HL-60 (cell line): ENCODE measurements around the gene TMPRSS6.

Experiments used
- DNase-seq, 2 experiments: peaks; one replicate each; pipeline ENCODE4 v3.0.0-alpha.2; 2010 to 2020; ENCODE audit warnings: low read depth in 1 of 2, low spot score in 1 of 2
- H3K27ac ChIP-seq: fragments of 250-450 bp; sonication (Bioruptor Pico); replicated peaks from 2 replicates; pipeline ENCODE4 v1.5.1; 2020; ENCODE audit warnings: mild to moderate bottlenecking, moderate library complexity
- H3K27me3 ChIP-seq: fragments of 250-450 bp; sonication (Bioruptor Pico); 2 replicates; pipeline ENCODE4 v1.5.1; 2021; ENCODE audit warnings: mild to moderate bottlenecking, moderate library complexity; ENCODE audit not compliant: insufficient read depth, poor library complexity, severe bottlenecking
- H3K4me3 ChIP-seq: replicated peaks from 2 replicates; pipeline ENCODE4 v1.5.1; 2011; ENCODE audit warnings: mild to moderate bottlenecking, control low read depth, low read length; ENCODE audit not compliant: insufficient read depth
- GABPA ChIP-seq: IDR thresholded peaks from 2 replicates; pipeline ENCODE4 v1.6.1; 2012; ENCODE audit warnings: low read depth
- POLR2AphosphoS5 ChIP-seq: IDR thresholded peaks from 2 replicates; pipeline ENCODE4 v1.6.1; 2012; ENCODE audit warnings: low read depth
- SPI1 ChIP-seq: IDR thresholded peaks from 2 replicates; pipeline ENCODE4 v1.6.1; 2012; ENCODE audit warnings: low read depth, mild to moderate bottlenecking, borderline replicate concordance
- TF ChIP-seq, protein P1 (sequence below): IDR thresholded peaks from 2 replicates; pipeline ENCODE4 v1.6.1; 2012; ENCODE audit warnings: low read depth; ENCODE audit not compliant: insufficient replicate concordance
- TF ChIP-seq, protein P2 (sequence below): IDR thresholded peaks from one replicate; pipeline ENCODE4 v1.5.1; 2011; ENCODE audit warnings: low read length, control low read depth, inconsistent platforms; ENCODE audit not compliant: insufficient read depth

Gene TMPRSS6

DNA sequence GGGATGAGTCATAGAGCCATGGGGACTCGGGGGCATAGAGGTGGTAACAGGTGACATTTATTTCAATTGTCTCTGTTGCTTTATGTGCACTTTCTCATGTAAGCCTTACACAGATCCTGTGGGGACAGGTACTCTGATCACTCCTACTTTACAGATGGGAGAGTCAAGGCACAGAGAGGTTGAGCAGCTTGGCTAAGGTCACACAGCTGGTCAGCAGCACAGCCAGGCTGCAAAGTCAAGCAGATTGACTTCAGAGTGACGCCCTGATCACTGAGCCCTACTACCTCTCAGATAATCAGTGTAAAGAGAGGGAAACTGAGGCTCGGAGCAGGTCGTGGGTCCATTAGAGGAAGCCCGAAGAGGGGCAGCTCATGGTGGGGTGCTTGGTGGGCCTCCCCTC is 3.5 kb downstream of the TMPRSS6 start:
- no peak for TF ChIP-seq POLR2AphosphoS5
- TF ChIP-seq, protein P1, sequence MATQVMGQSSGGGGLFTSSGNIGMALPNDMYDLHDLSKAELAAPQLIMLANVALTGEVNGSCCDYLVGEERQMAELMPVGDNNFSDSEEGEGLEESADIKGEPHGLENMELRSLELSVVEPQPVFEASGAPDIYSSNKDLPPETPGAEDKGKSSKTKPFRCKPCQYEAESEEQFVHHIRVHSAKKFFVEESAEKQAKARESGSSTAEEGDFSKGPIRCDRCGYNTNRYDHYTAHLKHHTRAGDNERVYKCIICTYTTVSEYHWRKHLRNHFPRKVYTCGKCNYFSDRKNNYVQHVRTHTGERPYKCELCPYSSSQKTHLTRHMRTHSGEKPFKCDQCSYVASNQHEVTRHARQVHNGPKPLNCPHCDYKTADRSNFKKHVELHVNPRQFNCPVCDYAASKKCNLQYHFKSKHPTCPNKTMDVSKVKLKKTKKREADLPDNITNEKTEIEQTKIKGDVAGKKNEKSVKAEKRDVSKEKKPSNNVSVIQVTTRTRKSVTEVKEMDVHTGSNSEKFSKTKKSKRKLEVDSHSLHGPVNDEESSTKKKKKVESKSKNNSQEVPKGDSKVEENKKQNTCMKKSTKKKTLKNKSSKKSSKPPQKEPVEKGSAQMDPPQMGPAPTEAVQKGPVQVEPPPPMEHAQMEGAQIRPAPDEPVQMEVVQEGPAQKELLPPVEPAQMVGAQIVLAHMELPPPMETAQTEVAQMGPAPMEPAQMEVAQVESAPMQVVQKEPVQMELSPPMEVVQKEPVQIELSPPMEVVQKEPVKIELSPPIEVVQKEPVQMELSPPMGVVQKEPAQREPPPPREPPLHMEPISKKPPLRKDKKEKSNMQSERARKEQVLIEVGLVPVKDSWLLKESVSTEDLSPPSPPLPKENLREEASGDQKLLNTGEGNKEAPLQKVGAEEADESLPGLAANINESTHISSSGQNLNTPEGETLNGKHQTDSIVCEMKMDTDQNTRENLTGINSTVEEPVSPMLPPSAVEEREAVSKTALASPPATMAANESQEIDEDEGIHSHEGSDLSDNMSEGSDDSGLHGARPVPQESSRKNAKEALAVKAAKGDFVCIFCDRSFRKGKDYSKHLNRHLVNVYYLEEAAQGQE, result no peak
- TF ChIP-seq, protein P2, sequence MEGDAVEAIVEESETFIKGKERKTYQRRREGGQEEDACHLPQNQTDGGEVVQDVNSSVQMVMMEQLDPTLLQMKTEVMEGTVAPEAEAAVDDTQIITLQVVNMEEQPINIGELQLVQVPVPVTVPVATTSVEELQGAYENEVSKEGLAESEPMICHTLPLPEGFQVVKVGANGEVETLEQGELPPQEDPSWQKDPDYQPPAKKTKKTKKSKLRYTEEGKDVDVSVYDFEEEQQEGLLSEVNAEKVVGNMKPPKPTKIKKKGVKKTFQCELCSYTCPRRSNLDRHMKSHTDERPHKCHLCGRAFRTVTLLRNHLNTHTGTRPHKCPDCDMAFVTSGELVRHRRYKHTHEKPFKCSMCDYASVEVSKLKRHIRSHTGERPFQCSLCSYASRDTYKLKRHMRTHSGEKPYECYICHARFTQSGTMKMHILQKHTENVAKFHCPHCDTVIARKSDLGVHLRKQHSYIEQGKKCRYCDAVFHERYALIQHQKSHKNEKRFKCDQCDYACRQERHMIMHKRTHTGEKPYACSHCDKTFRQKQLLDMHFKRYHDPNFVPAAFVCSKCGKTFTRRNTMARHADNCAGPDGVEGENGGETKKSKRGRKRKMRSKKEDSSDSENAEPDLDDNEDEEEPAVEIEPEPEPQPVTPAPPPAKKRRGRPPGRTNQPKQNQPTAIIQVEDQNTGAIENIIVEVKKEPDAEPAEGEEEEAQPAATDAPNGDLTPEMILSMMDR, result no peak
- TF ChIP-seq SPI1, result no peak
- TF ChIP-seq GABPA, result no peak
- Histone ChIP-seq H3K4me3 (no peak overlapping the region), H3K27me3 (peaks cover 14% of the 10 kb centered on the region), H3K27ac (no peak overlapping the region)
- no peak for DNase-seq

DNA sequence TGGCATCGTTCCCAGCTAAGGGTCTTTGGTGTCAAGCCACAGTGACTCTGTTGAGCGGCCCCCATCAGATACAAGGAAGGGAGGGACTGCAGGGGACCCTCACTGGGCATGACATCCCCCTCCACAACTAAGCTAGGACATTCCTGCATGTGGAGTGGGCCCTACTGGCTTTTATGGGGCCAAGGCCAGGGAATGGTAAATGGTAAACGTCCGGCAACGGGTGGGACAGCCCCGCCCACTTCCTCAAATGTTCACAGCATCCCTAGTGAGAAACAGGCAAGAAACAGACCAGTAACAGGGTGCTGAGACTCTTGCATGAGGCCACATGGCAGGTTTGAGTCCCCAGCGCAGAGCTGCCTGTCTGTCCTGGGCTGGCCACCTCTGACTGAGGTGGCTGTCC is 4.4 kb downstream of the TMPRSS6 start:
- TF ChIP-seq, protein P1, result no peak
- no peak for TF ChIP-seq POLR2AphosphoS5
- no peak for TF ChIP-seq GABPA
- TF ChIP-seq, protein P2, result no peak
- TF ChIP-seq SPI1, result peak; percentile 64; the same call in 1 of the 2 replicates
- DNase-seq, result peak in 1 of 2 experiments; percentile 16

DNA sequence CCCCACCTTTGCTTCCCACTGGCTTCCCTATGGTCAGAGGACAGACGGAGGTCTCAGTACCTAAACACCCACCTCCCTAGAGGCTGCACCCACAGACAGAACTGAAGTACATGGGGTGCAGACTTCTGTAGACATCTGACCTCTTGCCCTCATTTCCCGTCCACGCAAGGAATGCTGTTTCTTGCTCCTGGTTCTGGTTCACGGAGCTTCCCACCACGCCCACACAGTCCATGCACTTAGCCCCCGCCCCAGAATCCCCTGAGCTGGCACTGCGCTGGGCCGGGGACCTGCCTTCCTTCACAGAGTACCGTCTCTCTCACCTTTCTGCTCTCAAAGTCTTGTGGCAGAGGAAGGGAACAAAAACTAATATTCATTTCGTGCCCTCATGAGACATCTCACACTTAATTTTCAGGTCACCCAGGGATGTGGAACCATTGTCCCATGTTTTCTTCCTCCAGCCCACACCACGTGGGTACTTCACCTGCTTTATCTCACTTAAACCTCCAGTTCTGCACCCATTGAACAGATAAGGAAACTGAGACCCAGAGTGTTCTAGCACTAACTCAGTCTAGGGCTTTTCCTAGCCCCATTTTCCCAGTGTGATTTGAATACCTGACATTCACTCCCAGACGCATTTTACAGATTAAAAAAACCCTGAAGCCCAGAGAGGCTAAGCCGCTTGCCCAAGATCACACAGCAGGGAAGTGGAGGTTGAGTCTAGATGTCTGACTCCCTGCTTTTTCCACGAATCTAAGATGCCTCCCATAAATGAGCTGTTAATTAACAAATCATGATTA is 5.7 kb downstream of the TMPRSS6 start:
- TF ChIP-seq, protein P1, result no peak
- TF ChIP-seq GABPA, result no peak
- no peak for TF ChIP-seq POLR2AphosphoS5
- no peak for TF ChIP-seq SPI1
- TF ChIP-seq, protein P2, result no peak
- Histone ChIP-seq H3K27me3 (peaks cover 18% of the 10 kb centered on the region), H3K27ac (no peak overlapping the region), H3K4me3 (no peak overlapping the region)
- no peak for DNase-seq

More for the DNA sequence above, 4.4 kb downstream of the TMPRSS6 start:
- H3K27ac ChIP-seq, result no peak overlapping the region
- H3K4me3 ChIP-seq, result no peak overlapping the region
- peaks cover 14% of the 10 kb centered on the region for H3K27me3 ChIP-seq
